Jurkat, Clone E6-1 (cell line): ENCODE results near the gene CFAP99.
"Not testable (repeated sequence)": the region's sequence is repeated elsewhere in the genome, so short reads cannot be mapped to it uniquely, and the experiment has no call there.

ENCODE experiments used
- DNase-seq: peaks from one replicate; pipeline ENCODE4 v3.0.0-alpha.2; 2011; ENCODE audit warnings: low read depth, low spot score
- H3K4me3 ChIP-seq: 2 replicates; pipeline ENCODE4 v1.5.1; 2011; ENCODE audit warnings: mild to moderate bottlenecking, low read length, control low read depth, moderate library complexity

CFAP99 gene

GRCh38 chr4:2425386-2426068 lies 6.8 kb downstream of the CFAP99 start:
- no peak overlapping the region for H3K4me3 ChIP-seq
- DNase-seq = no peak

GRCh38 chr4:2426069-2426397 lies 7.3 kb downstream of the CFAP99 start:
- DNase-seq = no peak
- no peak overlapping the region for H3K4me3 ChIP-seq

GRCh38 chr4:2426711-2427275 lies 8.0 kb downstream of the CFAP99 start:
- DNase-seq = no peak
- no peak overlapping the region for H3K4me3 ChIP-seq

- DNase-seq = no peak
- no peak overlapping the region for H3K4me3 ChIP-seq
Observed at GRCh38 chr4:2427383-2428334, 8.9 kb downstream of the CFAP99 start.

GRCh38 chr4:2428496-2429213 lies 9.9 kb downstream of the CFAP99 start:
- DNase-seq = no peak
- no peak overlapping the region for H3K4me3 ChIP-seq

GRCh38 chr4:2429945-2430757 lies 11.4 kb downstream of the CFAP99 start:
- H3K4me3 ChIP-seq, DNase-seq: not testable (repeated sequence)

- DNase-seq = no peak
- no peak overlapping the region for H3K4me3 ChIP-seq
Observed at GRCh38 chr4:2432004-2432403, 13.2 kb downstream of the CFAP99 start.

- no peak for DNase-seq
- no peak overlapping the region for H3K4me3 ChIP-seq
Observed at GRCh38 chr4:2432991-2433530, 14.3 kb downstream of the CFAP99 start.

GRCh38 chr4:2433609-2434350 lies 15.0 kb downstream of the CFAP99 start:
- DNase-seq = no peak
- H3K4me3 ChIP-seq = no peak overlapping the region

- H3K4me3 ChIP-seq = no peak overlapping the region
- no peak for DNase-seq
Observed at GRCh38 chr4:2434420-2434819, 15.7 kb downstream of the CFAP99 start.

- H3K4me3 ChIP-seq = no peak overlapping the region
- DNase-seq = no peak
Observed at GRCh38 chr4:2436301-2436700, 17.5 kb downstream of the CFAP99 start.

- no peak overlapping the region for H3K4me3 ChIP-seq
- DNase-seq = no peak
Observed at GRCh38 chr4:2436761-2437474, 18.2 kb downstream of the CFAP99 start.

- no peak overlapping the region for H3K4me3 ChIP-seq
- no peak for DNase-seq
Observed at GRCh38 chr4:2437475-2438215, 18.9 kb downstream of the CFAP99 start.

- H3K4me3 ChIP-seq = no peak overlapping the region
- no peak for DNase-seq
Observed at GRCh38 chr4:2438822-2439718, 20.3 kb downstream of the CFAP99 start.

- DNase-seq = peak; percentile 85
Observed at GRCh38 chr4:2441393-2442174, 22.8 kb downstream of the CFAP99 start.

More at GRCh38 chr4:2441393-2442174, 22.8 kb downstream of the CFAP99 start:
- peak overlapping the region; percentile 21 for H3K4me3 ChIP-seq
